Measurements from ENCODE around the gene SYNE3.

SYNE3 gene

DNA sequence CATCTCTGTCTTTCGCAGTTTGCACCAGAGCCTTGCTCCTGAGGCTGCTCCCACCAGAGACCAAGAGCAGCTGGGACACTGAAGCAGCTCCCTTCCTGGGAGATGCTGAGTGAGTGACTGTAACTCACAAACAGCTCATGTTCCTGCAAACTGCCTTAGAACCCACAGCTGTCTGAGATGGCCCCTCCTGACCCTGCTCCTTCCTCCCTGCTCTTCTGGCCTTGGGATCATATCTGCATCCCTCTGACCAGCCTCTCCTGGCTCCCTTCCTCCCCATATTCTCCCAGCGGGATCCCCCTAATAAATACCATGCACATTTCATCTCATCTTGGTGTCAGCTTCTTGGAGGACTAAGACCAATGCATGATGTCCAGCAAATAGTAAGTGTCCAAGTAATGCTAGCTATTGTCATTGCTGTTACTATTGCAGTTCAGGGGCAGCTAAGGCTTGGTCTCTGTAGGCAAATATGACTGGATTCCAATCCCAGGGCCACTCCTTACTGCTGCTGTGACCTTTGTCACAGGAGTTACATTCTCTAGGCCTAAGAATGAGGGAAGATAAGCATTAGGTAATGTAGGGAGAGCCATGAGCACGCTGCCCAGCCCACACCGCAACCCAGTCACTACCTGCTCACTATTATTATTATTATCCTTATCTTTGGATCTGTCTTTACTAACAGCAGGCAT, 47.9 kb downstream of the SYNE3 start:
- H3K36me3 ChIP-seq (ENCODE audit: control insufficient read depth in 5 of 5, insufficient read depth in 5 of 5, low read length in 5 of 5), result peaks cover 0 to 83% (median 55%) of the 10 kb centered on the region in 5 donors

DNA sequence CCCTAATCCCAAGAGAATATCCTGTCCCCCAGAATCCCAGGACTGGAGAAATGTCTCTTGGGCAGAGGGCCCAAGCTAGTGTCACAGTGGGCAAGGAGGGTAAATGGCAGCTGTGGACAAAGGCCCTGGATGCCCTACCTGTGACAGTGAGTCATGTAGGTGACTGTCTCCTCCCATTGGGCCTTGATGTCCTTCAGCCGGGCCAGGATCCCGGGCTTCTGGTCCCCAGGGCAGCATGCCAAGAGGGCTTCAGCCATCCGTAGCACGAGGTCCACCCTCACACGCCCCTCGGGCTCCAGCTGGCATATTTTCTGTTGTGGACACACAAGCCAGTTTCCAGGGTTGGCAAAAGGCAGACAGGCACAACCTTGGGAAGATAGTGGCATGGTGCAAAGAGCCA, 48.8 kb downstream of the SYNE3 start:
- no peaks in the 10 kb centered on the region for H3K27me3 ChIP-seq (ENCODE audit: control insufficient read depth in 5 of 5, insufficient read depth in 4 of 5, low read length in 5 of 5)
- no peak overlapping the region for H3K4me3 ChIP-seq (ENCODE audit: low read depth in 1 of 5, low read length in 5 of 5)
- peak overlapping the region in 1 of 5 donors; percentile 10 for H3K9ac ChIP-seq (ENCODE audit: low read length in 5 of 5)
- H3K4me1 ChIP-seq (ENCODE audit: control insufficient read depth in 5 of 5, insufficient read depth in 5 of 5, low read length in 5 of 5), result peaks cover 21 to 83% (median 69%) of the 10 kb centered on the region in 5 donors
- H3K36me3 ChIP-seq (ENCODE audit: control insufficient read depth in 5 of 5, insufficient read depth in 5 of 5, low read length in 5 of 5), result peaks cover 0 to 80% (median 51%) of the 10 kb centered on the region in 5 donors
- H3K27ac ChIP-seq (ENCODE audit: low read depth, low read length), result peak overlapping the region; percentile 90
- H3K9me3 ChIP-seq (ENCODE audit: control insufficient read depth in 5 of 5, low read length in 5 of 5), result no peaks in the 10 kb centered on the region

More for the DNA sequence above, 47.9 kb downstream of the SYNE3 start:
- Histone ChIP-seq H3K4me3 (ENCODE audit: low read depth in 1 of 5, low read length in 5 of 5) (no peak overlapping the region), H3K9me3 (ENCODE audit: control insufficient read depth in 5 of 5, low read length in 5 of 5) (no peaks in the 10 kb centered on the region), H3K27ac (ENCODE audit: low read depth, low read length) (peak overlapping the region; percentile 90), H3K9ac (ENCODE audit: low read length in 5 of 5) (peak overlapping the region in 2 of 5 donors; percentile 18 to 36), H3K27me3 (ENCODE audit: control insufficient read depth in 5 of 5, insufficient read depth in 4 of 5, low read length in 5 of 5) (no peaks in the 10 kb centered on the region), H3K4me1 (ENCODE audit: control insufficient read depth in 5 of 5, insufficient read depth in 5 of 5, low read length in 5 of 5) (peaks cover 28 to 86% (median 73%) of the 10 kb centered on the region in 5 donors)

DNA sequence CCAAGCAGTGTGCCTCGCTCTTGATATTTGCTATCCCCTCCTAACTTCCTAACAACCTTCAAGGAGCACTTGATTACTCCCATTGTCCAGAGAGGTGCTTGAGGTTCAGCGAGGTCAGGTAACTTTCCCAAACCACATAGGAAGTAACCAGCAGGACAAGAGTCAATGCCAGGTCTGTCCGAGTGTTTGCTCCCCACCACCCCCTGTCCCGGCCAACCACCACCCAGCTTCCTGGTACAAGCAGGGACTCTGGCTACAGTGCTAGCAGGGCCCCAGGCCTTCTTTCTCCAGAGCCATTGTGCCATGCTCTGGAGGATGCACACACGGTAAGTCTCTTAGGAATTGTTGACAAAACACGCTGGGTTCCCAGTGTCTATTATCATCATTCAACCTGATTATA, 49.2 kb downstream of the SYNE3 start:
- H3K9ac ChIP-seq (ENCODE audit: low read length in 5 of 5), result no peak overlapping the region
- peak overlapping the region; percentile 90 for H3K27ac ChIP-seq (ENCODE audit: low read depth, low read length)
- H3K27me3 ChIP-seq (ENCODE audit: control insufficient read depth in 5 of 5, insufficient read depth in 4 of 5, low read length in 5 of 5), result no peaks in the 10 kb centered on the region
- no peaks in the 10 kb centered on the region for H3K9me3 ChIP-seq (ENCODE audit: control insufficient read depth in 5 of 5, low read length in 5 of 5)
- H3K4me1 ChIP-seq (ENCODE audit: control insufficient read depth in 5 of 5, insufficient read depth in 5 of 5, low read length in 5 of 5), result peaks cover 17 to 82% (median 65%) of the 10 kb centered on the region in 5 donors
- H3K36me3 ChIP-seq (ENCODE audit: control insufficient read depth in 5 of 5, insufficient read depth in 5 of 5, low read length in 5 of 5), result peaks cover 0 to 78% (median 51%) of the 10 kb centered on the region in 5 donors
- no peak overlapping the region for H3K4me3 ChIP-seq (ENCODE audit: low read depth in 1 of 5, low read length in 5 of 5)
